Retinal pigment epithelial cell (primary cell): ENCODE measurements around the gene TMEM215.
"Not testable (repeated sequence)": the region's sequence is repeated elsewhere in the genome, so short reads cannot be mapped to it uniquely, and the experiment has no call there.

Experiments
- DNase-seq: peaks from one replicate; pipeline ENCODE4 v3.0.0-alpha.2; 2010; ENCODE audit warnings: low read depth
- H3K4me3 ChIP-seq: 2 replicates; pipeline ENCODE4 v1.5.1; 2011; ENCODE audit warnings: mild to moderate bottlenecking, low read length, control low read depth, moderate library complexity
- CTCF ChIP-seq: conservative IDR thresholded peaks from 2 replicates; pipeline ENCODE4 v1.5.1; 2011; ENCODE audit warnings: low read depth, low read length, control low read depth, inconsistent platforms

Gene TMEM215

GRCh38 chr9:32755730-32756129 is 27.6 kb upstream of the TMEM215 start:
- H3K4me3 ChIP-seq, result no peak overlapping the region
- no peak for DNase-seq
- no peak for TF ChIP-seq CTCF

GRCh38 chr9:32764139-32764538 is 19.2 kb upstream of the TMEM215 start:
- no peak overlapping the region for H3K4me3 ChIP-seq
- no peak for TF ChIP-seq CTCF
- DNase-seq, result no peak

- no peak for DNase-seq
- no peak for TF ChIP-seq CTCF
- H3K4me3 ChIP-seq, result no peak overlapping the region
Observed at GRCh38 chr9:32775283-32775682, 8.1 kb upstream of the TMEM215 start.

- H3K4me3 ChIP-seq, result no peak overlapping the region
- no peak for TF ChIP-seq CTCF
- no peak for DNase-seq
Observed at GRCh38 chr9:32776201-32776600, 7.1 kb upstream of the TMEM215 start.

- peak overlapping the region; percentile 6 for H3K4me3 ChIP-seq
Observed at GRCh38 chr9:32782476-32783167, 718 bp upstream of the TMEM215 start.

GRCh38 chr9:32787816-32788215 is 4.5 kb downstream of the TMEM215 start:
- H3K4me3 ChIP-seq, result no peak overlapping the region
- no peak for DNase-seq
- no peak for TF ChIP-seq CTCF

More at GRCh38 chr9:32782476-32783167, 718 bp upstream of the TMEM215 start:
- DNase-seq, result no peak
- TF ChIP-seq CTCF, result no peak

- not testable (repeated sequence) for H3K4me3 ChIP-seq, DNase-seq
Observed at GRCh38 chr9:32796015-32796414, 12.7 kb downstream of the TMEM215 start.
